GM12878 (cell line): Measurements from ENCODE around the gene CLCN7. TPM values are rescaled to one million over a fixed set of nuclear protein-coding genes. Genes with fewer than 3 reads are reported as not detected.
A peak's percentile ranks its signal among the peaks of the same experiment; 100 is the strongest.

Source experiments
- ATAC-seq: fragments of 200-7000 bp; cut with Tn5 transposase; 3 replicates; pipeline ENCODE4 v1.9.1; 2020; ENCODE audit warnings: mild to moderate bottlenecking, moderate library complexity
- Bru-seq: library from RNA; stranded (reverse); fragments of 400-500 nt; gene quantifications from one replicate; lab custom pipeline; 2021; lab: Mats Ljungman, UMichigan
- BruChase-seq, 2 experiments: library from RNA; stranded (reverse); fragments of 400-500 nt; gene quantifications; one replicate each; lab custom pipeline; 2021; lab: Mats Ljungman, UMichigan
- BruUV-seq: library from RNA; stranded (reverse); fragments of 400-500 nt; replicated peaks from 2 replicates; lab custom pipeline; 2021; lab: Mats Ljungman, UMichigan
- CTCF ChIA-PET: fragments of 300-600 bp; sonication (Branson Sonifier 250); formaldehyde crosslinking; extraction: SDS; loops from one replicate; lab custom pipeline; 2021; ENCODE audit warnings: inconsistent platforms; lab: Yijun Ruan, JAX
- POLR2A ChIA-PET: fragments of 350-600 bp; formaldehyde crosslinking; extraction: SDS; loops from one replicate; lab custom pipeline; 2021; ENCODE audit warnings: inconsistent platforms; lab: Charles Lee
- RAD21 ChIA-PET: fragments of 300-600 bp; sonication (Branson Sonifier 250); formaldehyde crosslinking; loops from one replicate; lab custom pipeline; 2023; ENCODE audit warnings: antibody characterized with exemption; ENCODE audit not compliant: unreplicated experiment; lab: Charles Lee
- SMC1A ChIA-PET: fragments of 300-600 bp; sonication (Branson Sonifier 250); formaldehyde crosslinking; loops from one replicate; lab custom pipeline; 2023; ENCODE audit not compliant: unreplicated experiment, uncharacterized antibody; lab: Charles Lee
- DNase-seq: peaks from one replicate; pipeline ENCODE4 v3.0.0-alpha.2; 2011; ENCODE audit warnings: low read depth, low spot score
- FAIRE-seq: peaks from 3 replicates; lab custom pipeline; 2011; peaks lifted over from hg19 to GRCh38; lab: Jason Lieb, UNC
- H2AFZ ChIP-seq: 2 replicates; pipeline ENCODE4 v1.6.0; 2011; ENCODE audit warnings: low read depth, low read length, control low read depth; ENCODE audit not compliant: control insufficient read depth
- H3K27ac ChIP-seq: 2 replicates; pipeline ENCODE4 v1.5.1; 2011; ENCODE audit warnings: control low read depth; ENCODE audit not compliant: control insufficient read depth, insufficient read depth
- H3K27me3 ChIP-seq, 2 experiments: replicated peaks in 1 of 2; 2 replicates each; pipeline versions ENCODE4 v1.6.0 to v1.6.1; 2011; ENCODE audit warnings: low read length in 1 of 2; ENCODE audit not compliant: control insufficient read depth in 2 of 2, insufficient read depth in 2 of 2
- H3K36me3 ChIP-seq, 2 experiments: 2 replicates each; pipeline ENCODE4 v1.5.1; 2011; ENCODE audit warnings: low read length in 1 of 2; ENCODE audit not compliant: control insufficient read depth in 2 of 2, insufficient read depth in 2 of 2
- H3K4me1 ChIP-seq: 2 replicates; pipeline ENCODE4 v1.6.1; 2011; ENCODE audit warnings: mild to moderate bottlenecking, low read length, moderate library complexity, mixed read lengths; ENCODE audit not compliant: control insufficient read depth, insufficient read depth
- H3K4me2 ChIP-seq: 2 replicates; pipeline ENCODE4 v1.6.0; 2011; ENCODE audit warnings: control low read depth; ENCODE audit not compliant: control insufficient read depth, insufficient read depth
- H3K4me3 ChIP-seq: fragments of 200-600 bp; sonication (generic); 2 replicates; pipeline ENCODE4 v1.5.1; 2016
- H3K79me2 ChIP-seq: 2 replicates; pipeline ENCODE4 v1.6.0; 2011; ENCODE audit warnings: low read length; ENCODE audit not compliant: control insufficient read depth, insufficient read depth
- H3K9ac ChIP-seq: 2 replicates; pipeline ENCODE4 v1.8.0; 2011; ENCODE audit warnings: low read length, control low read depth, mixed read lengths; ENCODE audit not compliant: control insufficient read depth, insufficient read depth
- H3K9me3 ChIP-seq: replicated peaks from 3 replicates; pipeline ENCODE4 v1.5.1; 2011; ENCODE audit warnings: mild to moderate bottlenecking, low read length; ENCODE audit not compliant: control insufficient read depth, insufficient read depth
- H4K20me1 ChIP-seq: 2 replicates; pipeline ENCODE4 v1.6.0; 2011; ENCODE audit not compliant: control insufficient read depth, insufficient read depth
- BHLHE40 ChIP-seq, 2 experiments: fragments of 450-650 bp in 1 of 2; IDR thresholded peaks; 2 replicates each; pipeline ENCODE4 v1.6.1; 2011 to 2017; ENCODE audit warnings: low read depth in 2 of 2, borderline replicate concordance in 1 of 2, improper control_type of control experiment in 1 of 2, low read length in 1 of 2, mild to moderate bottlenecking in 1 of 2
- CREM ChIP-seq: IDR thresholded peaks from 2 replicates; pipeline ENCODE4 v1.6.1; 2014; ENCODE audit warnings: antibody characterized with exemption, low read depth
- DPF2 ChIP-seq: fragments of 450-650 bp; IDR thresholded peaks from 2 replicates; pipeline ENCODE4 v1.6.1; 2017; ENCODE audit warnings: mild to moderate bottlenecking
- LARP7 ChIP-seq: fragments of 450-650 bp; IDR thresholded peaks from 2 replicates; pipeline ENCODE4 v1.6.1; 2017; ENCODE audit warnings: mild to moderate bottlenecking
- MYB ChIP-seq: fragments of 150-350 bp; IDR thresholded peaks from 2 replicates; pipeline ENCODE4 v1.6.1; 2014; ENCODE audit warnings: mild to moderate bottlenecking, low read depth, low read length, borderline replicate concordance
- PAX5 ChIP-seq: IDR thresholded peaks from 2 replicates; pipeline ENCODE4 v1.6.1; 2011; ENCODE audit warnings: low read depth, low read length, borderline replicate concordance
- RAD21 ChIP-seq: IDR thresholded peaks from 2 replicates; pipeline ENCODE4 v1.6.1; 2011; ENCODE audit warnings: mild to moderate bottlenecking, low read depth, low read length, moderate library complexity; ENCODE audit not compliant: insufficient read depth
- RELA ChIP-seq: fragments of 450-650 bp; IDR thresholded peaks from 2 replicates; pipeline ENCODE4 v1.8.0; 2014; ENCODE audit warnings: borderline replicate concordance; ENCODE audit not compliant: partially characterized antibody
- SMC3 ChIP-seq: IDR thresholded peaks from 2 replicates; pipeline ENCODE4 v1.6.1; 2011; ENCODE audit warnings: low read length, improper control_type of control experiment, borderline replicate concordance
- whole genome bisulfite sequencing: methylation state at CpG from one replicate; pipeline ENCODE4 v1.1.6; 2016; ENCODE audit warnings: low lambda C conversion rate; ENCODE audit not compliant: insufficient replicate concordance, insufficient coverage; ENCODE audit errors: missing lambda C conversion rate; 5-methylcytosine and 5-hydroxymethylcytosine counted together
- in situ Hi-C: fragments of 300-500 bp; cut with MboI; formaldehyde crosslinking; loops from 9 replicates; pipeline ENCODE4 v1.14.3; 2018; ENCODE audit warnings: mixed read lengths
- intact Hi-C: fragments of 100-400 bp; cut with micrococcal nuclease; formaldehyde crosslinking; loops from one replicate; pipeline ENCODE4 v1.14.2; 2022; ENCODE audit not compliant: unreplicated experiment
- long read RNA-seq, 2 experiments: library from polyadenylated mRNA; unstranded; transcript quantifications; one replicate each; pipeline ENCODE4 v2.0.0, GENCODE V29; 2019 to 2020
- polyA minus RNA-seq, 3 experiments: library from RNA; depleted of rRNA, polyadenylated mRNA; stranded (reverse); fragments of >200 nt; gene quantifications; 2 replicates each; pipeline ENCODE4 v1.2.3, GENCODE V29; 2011
- polyA plus RNA-seq, 11 experiments: library from polyadenylated mRNA; depleted of rRNA in 4 of 11; unstranded in 6 of 11; stranded (reverse) in 5 of 11; fragments of >200 nt; fragmentation: Nextera tagmentation in 4 of 11; fragmentation: Illumina TruSeq in 1 of 11; extraction: Ambion mirVana in 4 of 11; extraction: Trizol in 1 of 11; gene quantifications; 1 replicate in 1 of 11; 2 replicates in 10 of 11; pipeline versions ENCODE4 v1.2.1 to v1.2.3, GENCODE V29; 2011 to 2016; ENCODE audit warnings: inconsistent platforms in 2 of 11, missing spikeins in 2 of 11, low read depth in 1 of 11
- total RNA-seq, 4 experiments: library from RNA; depleted of rRNA in 3 of 4; stranded (reverse); fragments of >200 nt in 3 of 4; fragmentation: Illumina TruSeq in 1 of 4; extraction: Trizol in 1 of 4; gene quantifications; 2 replicates each; pipeline versions ENCODE4 v1.2.1 to v1.2.3, GENCODE V29; 2013 to 2021
- TF ChIP-seq, protein P1 (sequence below): fragments of 450-650 bp; IDR thresholded peaks from 2 replicates; pipeline ENCODE4 v1.6.1; 2016; ENCODE audit warnings: mild to moderate bottlenecking, moderate library complexity, borderline replicate concordance
- TF ChIP-seq, protein P2 (sequence below): IDR thresholded peaks from 2 replicates; pipeline ENCODE4 v1.6.1; 2012; ENCODE audit warnings: low read depth, low read length, improper control_type of control experiment

Gene CLCN7, protein sequence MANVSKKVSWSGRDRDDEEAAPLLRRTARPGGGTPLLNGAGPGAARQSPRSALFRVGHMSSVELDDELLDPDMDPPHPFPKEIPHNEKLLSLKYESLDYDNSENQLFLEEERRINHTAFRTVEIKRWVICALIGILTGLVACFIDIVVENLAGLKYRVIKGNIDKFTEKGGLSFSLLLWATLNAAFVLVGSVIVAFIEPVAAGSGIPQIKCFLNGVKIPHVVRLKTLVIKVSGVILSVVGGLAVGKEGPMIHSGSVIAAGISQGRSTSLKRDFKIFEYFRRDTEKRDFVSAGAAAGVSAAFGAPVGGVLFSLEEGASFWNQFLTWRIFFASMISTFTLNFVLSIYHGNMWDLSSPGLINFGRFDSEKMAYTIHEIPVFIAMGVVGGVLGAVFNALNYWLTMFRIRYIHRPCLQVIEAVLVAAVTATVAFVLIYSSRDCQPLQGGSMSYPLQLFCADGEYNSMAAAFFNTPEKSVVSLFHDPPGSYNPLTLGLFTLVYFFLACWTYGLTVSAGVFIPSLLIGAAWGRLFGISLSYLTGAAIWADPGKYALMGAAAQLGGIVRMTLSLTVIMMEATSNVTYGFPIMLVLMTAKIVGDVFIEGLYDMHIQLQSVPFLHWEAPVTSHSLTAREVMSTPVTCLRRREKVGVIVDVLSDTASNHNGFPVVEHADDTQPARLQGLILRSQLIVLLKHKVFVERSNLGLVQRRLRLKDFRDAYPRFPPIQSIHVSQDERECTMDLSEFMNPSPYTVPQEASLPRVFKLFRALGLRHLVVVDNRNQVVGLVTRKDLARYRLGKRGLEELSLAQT
- 111 TPM in 2 replicates for total RNA-seq (2013; cell fraction: nucleolus; rRNA removed)
- 21.3 and 27.1 TPM in 2 replicates for total RNA-seq (2014; rRNA removed)
- total RNA-seq (2014; rRNA removed; fragmentation: Illumina TruSeq; extraction: Trizol): 7.7 and 7.8 TPM in 2 replicates
- 56.3 and 62.5 TPM in 2 replicates for total RNA-seq (2021)
- polyA plus RNA-seq (2011; ENCODE audit: low read depth): 18.9 TPM
- 5.0 and 12.8 TPM in 2 replicates for polyA plus RNA-seq (2011; rRNA removed)
- polyA plus RNA-seq (2011; cell fraction: cytosol; rRNA removed): 12.9 and 20.6 TPM in 2 replicates
- polyA plus RNA-seq (2011; cell fraction: nucleus; rRNA removed): 292 and 389 TPM in 2 replicates
- polyA plus RNA-seq (2012): 50.7 and 52.0 TPM in 2 replicates
- polyA plus RNA-seq (2014; fragmentation: Illumina TruSeq; extraction: Trizol): 2.7 and 11.6 TPM in 2 replicates
- polyA plus RNA-seq (2014; fragmentation: Nextera tagmentation; extraction: Ambion mirVana): under 1 TPM; 0.04 to 0.18 TPM
- polyA plus RNA-seq (2014; rRNA removed): 61.6 and 64.5 TPM in 2 replicates
- 10 to 100 TPM; 36.7 to 38.0 TPM for polyA plus RNA-seq (2016; fragmentation: Nextera tagmentation; extraction: Ambion mirVana)
- polyA minus RNA-seq (2011; rRNA and poly(A)+ RNA removed): 17.0 and 18.1 TPM in 2 replicates
- polyA minus RNA-seq (2011; cell fraction: cytosol; rRNA and poly(A)+ RNA removed): 5.7 and 7.2 TPM in 2 replicates
- 47.1 and 65.3 TPM in 2 replicates for polyA minus RNA-seq (2011; cell fraction: nucleus; rRNA and poly(A)+ RNA removed)
- Bru-seq, nascent RNA: percentile 61 among the genes with signal in this experiment
- BruChase-seq, experiment 1, labeled RNA remaining after a 6-hour chase: percentile 83 among the genes with signal in this experiment
- percentile 70 among the genes with signal in this experiment for BruChase-seq, experiment 2, labeled RNA remaining after a 2-hour chase
- long read RNA-seq, experiment 1, full-length matches to known transcripts: 1 of 2 reads
- long read RNA-seq, experiment 1, partial matches to known transcripts: 1 of 2 reads
- long read RNA-seq, experiment 1, other reads (novel, unspliced or antisense): 0 of 2 reads
- long read RNA-seq, experiment 2: 0 reads

DNA sequence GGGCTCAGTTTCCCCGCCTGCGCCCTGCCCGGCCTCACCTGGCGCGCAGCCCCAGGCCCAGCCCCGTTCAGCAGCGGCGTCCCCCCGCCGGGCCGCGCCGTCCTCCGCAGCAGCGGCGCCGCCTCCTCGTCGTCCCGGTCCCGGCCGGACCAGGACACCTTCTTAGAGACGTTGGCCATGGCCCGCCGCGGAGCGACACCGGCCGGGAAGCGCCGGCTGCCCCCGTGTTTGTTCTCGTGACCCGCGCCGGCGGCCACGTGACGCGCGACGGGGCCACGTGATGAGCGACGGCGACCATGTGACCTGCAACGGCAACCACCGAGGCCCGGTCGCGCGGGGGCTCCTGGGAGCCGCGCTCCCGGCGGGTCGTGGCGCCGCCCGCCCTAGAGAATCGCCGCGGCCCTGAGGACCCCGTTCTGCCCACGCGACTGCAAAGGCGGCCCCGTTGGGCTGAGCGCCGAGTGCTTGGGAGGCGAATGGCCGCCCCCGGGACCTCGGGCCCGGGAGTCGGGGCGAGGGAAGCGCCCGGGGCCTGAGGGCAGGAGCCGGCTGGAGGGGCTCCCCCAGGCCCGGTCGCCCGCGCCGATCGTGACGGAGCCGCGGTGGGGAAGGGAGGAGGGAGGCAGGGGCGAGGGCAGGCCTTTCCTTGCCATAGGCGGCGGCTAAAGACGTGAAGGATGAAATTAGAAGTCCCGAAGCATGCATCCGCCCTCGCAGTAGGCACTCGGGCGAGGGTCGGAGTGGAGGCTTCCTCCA lies at the start of gene CLCN7:
Gene CLCN7 (minus strand): TSS at position 233 of the 756 bp plus-strand sequence. CDS start 54 bp downstream, at position 179.
- no peaks in the 10 kb centered on the region for H4K20me1 ChIP-seq
- CTCF ChIA-PET: no interaction called here
- ATAC-seq (peak; percentile 83), FAIRE-seq (peak; percentile 49), DNase-seq (no peak)
- H3K9me3 ChIP-seq: no peaks in the 10 kb centered on the region
- in situ Hi-C loops (no loop called here), intact Hi-C loops (loop anchor here (5.0 kb wide), 1 partner anchor 53 kb away; the partner anchor contains the start of gene UQCC4)
- peaks cover 40% of the 10 kb centered on the region for H3K79me2 ChIP-seq
- POLR2A ChIA-PET: no interaction called here
- H3K4me3 ChIP-seq: peak within 1 kb of the TSS; percentile 93
- peak within 1 kb of the TSS; percentile 80 for H2AFZ ChIP-seq
- H3K9ac ChIP-seq: peak within 1 kb of the TSS; percentile 85
- H3K27ac ChIP-seq: peak within 1 kb of the TSS; percentile 96
- WGBS: under 1% methylated on average over 92 of the region's 99 CpGs
- H3K27me3 ChIP-seq: no peaks in the 10 kb centered on the region
- peak within 1 kb of the TSS; percentile 97 for H3K4me2 ChIP-seq
- RAD21 ChIA-PET: no interaction called here
- peaks cover 20% of the 10 kb centered on the region for H3K4me1 ChIP-seq
- SMC1A ChIA-PET: no interaction called here
- no peaks in the 10 kb centered on the region for H3K36me3 ChIP-seq
- BruUV-seq: TSS peak; percentile 90
- TF ChIP-seq, protein P1, sequence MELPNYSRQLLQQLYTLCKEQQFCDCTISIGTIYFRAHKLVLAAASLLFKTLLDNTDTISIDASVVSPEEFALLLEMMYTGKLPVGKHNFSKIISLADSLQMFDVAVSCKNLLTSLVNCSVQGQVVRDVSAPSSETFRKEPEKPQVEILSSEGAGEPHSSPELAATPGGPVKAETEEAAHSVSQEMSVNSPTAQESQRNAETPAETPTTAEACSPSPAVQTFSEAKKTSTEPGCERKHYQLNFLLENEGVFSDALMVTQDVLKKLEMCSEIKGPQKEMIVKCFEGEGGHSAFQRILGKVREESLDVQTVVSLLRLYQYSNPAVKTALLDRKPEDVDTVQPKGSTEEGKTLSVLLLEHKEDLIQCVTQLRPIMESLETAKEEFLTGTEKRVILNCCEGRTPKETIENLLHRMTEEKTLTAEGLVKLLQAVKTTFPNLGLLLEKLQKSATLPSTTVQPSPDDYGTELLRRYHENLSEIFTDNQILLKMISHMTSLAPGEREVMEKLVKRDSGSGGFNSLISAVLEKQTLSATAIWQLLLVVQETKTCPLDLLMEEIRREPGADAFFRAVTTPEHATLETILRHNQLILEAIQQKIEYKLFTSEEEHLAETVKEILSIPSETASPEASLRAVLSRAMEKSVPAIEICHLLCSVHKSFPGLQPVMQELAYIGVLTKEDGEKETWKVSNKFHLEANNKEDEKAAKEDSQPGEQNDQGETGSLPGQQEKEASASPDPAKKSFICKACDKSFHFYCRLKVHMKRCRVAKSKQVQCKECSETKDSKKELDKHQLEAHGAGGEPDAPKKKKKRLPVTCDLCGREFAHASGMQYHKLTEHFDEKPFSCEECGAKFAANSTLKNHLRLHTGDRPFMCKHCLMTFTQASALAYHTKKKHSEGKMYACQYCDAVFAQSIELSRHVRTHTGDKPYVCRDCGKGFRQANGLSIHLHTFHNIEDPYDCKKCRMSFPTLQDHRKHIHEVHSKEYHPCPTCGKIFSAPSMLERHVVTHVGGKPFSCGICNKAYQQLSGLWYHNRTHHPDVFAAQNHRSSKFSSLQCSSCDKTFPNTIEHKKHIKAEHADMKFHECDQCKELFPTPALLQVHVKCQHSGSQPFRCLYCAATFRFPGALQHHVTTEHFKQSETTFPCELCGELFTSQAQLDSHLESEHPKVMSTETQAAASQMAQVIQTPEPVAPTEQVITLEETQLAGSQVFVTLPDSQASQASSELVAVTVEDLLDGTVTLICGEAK: no peak
- TF ChIP-seq SMC3 (no peak), CREM (peak; percentile 50; the same call in 1 of the 2 replicates), MYB (peak; percentile 47; the same call in 1 of the 2 replicates), PAX5 (no peak), BHLHE40 (IDR thresholded peaks at IDR 0.05; ENCODE audit: borderline replicate concordance in 1 of 2, low read depth in 2 of 2, low read length in 1 of 2) (peak; percentile 80 to 95), RAD21 (no peak), RELA (peak; percentile 98), DPF2 (peak; percentile 86), LARP7 (peak; percentile 86)
- TF ChIP-seq, protein P2, sequence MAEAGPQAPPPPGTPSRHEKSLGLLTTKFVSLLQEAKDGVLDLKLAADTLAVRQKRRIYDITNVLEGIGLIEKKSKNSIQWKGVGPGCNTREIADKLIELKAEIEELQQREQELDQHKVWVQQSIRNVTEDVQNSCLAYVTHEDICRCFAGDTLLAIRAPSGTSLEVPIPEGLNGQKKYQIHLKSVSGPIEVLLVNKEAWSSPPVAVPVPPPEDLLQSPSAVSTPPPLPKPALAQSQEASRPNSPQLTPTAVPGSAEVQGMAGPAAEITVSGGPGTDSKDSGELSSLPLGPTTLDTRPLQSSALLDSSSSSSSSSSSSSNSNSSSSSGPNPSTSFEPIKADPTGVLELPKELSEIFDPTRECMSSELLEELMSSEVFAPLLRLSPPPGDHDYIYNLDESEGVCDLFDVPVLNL: peak; percentile 12; the same call in 1 of the 2 replicates
